Ovary (tissue), 3 donors: ENCODE data around the gene NME9.

Experiments used
- CTCF ChIP-seq, 3 donors: fragments of 450-650 bp in 2 of 3; fragments of 200-600 bp in 1 of 3; IDR thresholded peaks; one replicate each; pipeline versions ENCODE4 v1.5.1 to v1.8.0; 2016 to 2022; ENCODE audit warnings: antibody characterized with exemption in 3 of 3, mild to moderate bottlenecking in 1 of 3
- EP300 ChIP-seq: sonication (generic); formaldehyde crosslinking; IDR thresholded peaks from one replicate; pipeline ENCODE4 v1.6.1; 2017; ENCODE audit warnings: antibody characterized with exemption
- donor health status: DM: no; HTN: no; CAD: no.

DNA sequence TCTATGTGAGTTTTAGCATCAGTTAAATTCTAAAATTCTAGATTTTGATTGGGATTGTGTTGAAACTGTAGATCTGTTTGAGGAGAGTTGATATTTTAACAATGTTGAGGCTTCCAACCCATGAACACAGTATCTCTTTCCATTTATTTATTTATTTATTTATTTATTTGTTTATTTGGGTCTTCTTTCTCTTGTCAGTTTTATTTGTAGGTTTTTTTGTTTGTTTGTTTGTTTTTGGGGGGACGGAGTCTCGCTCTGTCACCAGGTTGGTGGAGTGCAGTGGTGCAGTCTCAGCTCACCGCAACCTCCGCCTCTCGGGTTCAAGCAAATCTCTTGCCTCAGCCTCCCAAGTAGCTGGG is 44.1 kb upstream of the NME9 start:
- TF ChIP-seq CTCF (IDR thresholded peaks at IDR 0.05) (no peak), EP300 (no peak)
